Fibroblast of pulmonary artery (primary cell): ENCODE results near the gene TAB2.

Experiments
- DNase-seq: peaks from one replicate; pipeline ENCODE4 v3.0.0-alpha.2; 2010; ENCODE audit warnings: low read depth
- H3K4me3 ChIP-seq: replicated peaks from 2 replicates; pipeline ENCODE4 v1.5.1; 2011; ENCODE audit warnings: low read depth, mild to moderate bottlenecking, control low read depth, low read length, moderate library complexity
- CTCF ChIP-seq: IDR thresholded peaks from 2 replicates; pipeline ENCODE4 v1.5.1; 2011; ENCODE audit warnings: mild to moderate bottlenecking, control low read depth, low read length, inconsistent platforms; ENCODE audit errors: missing control alignments

TAB2 gene

GRCh38 chr6:149289966-149290365 lies 27.5 kb upstream of the TAB2 start:
- H3K4me3 ChIP-seq, result no peak overlapping the region
- TF ChIP-seq CTCF, result no peak
- no peak for DNase-seq

- H3K4me3 ChIP-seq, result no peak overlapping the region
- TF ChIP-seq CTCF, result no peak
- no peak for DNase-seq
Observed at GRCh38 chr6:149293244-149293643, 24.3 kb upstream of the TAB2 start.

- no peak for TF ChIP-seq CTCF
- no peak overlapping the region for H3K4me3 ChIP-seq
- no peak for DNase-seq
Observed at GRCh38 chr6:149300563-149300962, 16.9 kb upstream of the TAB2 start.

- TF ChIP-seq CTCF, result no peak
- H3K4me3 ChIP-seq, result no peak overlapping the region
- DNase-seq, result no peak
Observed at GRCh38 chr6:149302723-149303122, 14.8 kb upstream of the TAB2 start.

- TF ChIP-seq CTCF, result no peak
- H3K4me3 ChIP-seq, result no peak overlapping the region
- no peak for DNase-seq
Observed at GRCh38 chr6:149303468-149303867, 14.0 kb upstream of the TAB2 start.

GRCh38 chr6:149305372-149305771 lies 12.1 kb upstream of the TAB2 start:
- no peak for DNase-seq
- TF ChIP-seq CTCF, result no peak
- no peak overlapping the region for H3K4me3 ChIP-seq

GRCh38 chr6:149306967-149307366 lies 10.5 kb upstream of the TAB2 start:
- peak; percentile 63 for DNase-seq
- H3K4me3 ChIP-seq, result no peak overlapping the region
- no peak for TF ChIP-seq CTCF
